Stimulated activated CD8-positive, alpha-beta memory T cell treated with anti-CD3 and anti-CD28 coated beads, Interleukin-4, amount 100 ng/mL, for 24 hours (primary cell): ENCODE data around the gene OR6K6.

ENCODE experiments used
- DNase-seq: peaks from one replicate; pipeline ENCODE4 v3.0.0-alpha.2; 2020; ENCODE audit warnings: low read depth

OR6K6 gene

GRCh38 chr1:158801396-158801795 is 46.9 kb downstream of the OR6K6 start:
- DNase-seq: no peak

DNA sequence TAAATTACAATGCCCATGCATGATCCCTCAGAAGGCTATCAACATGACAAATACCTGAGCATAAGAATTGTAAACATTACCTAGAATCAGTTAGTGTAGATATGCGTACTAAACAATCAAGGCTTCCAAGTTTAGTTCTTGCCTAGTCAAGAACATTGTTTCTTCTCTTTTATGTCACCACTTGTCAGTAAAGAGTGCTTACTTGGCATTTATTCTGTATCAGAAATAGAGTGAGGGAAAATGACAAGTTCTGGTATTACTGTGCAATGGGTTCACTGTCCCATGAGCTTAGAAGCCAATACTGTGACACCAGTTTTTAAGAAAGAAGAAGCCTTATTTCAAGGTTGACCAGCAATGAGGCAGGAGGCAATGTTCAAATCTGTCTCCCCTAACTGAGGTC is 49.2 kb downstream of the OR6K6 start:
- DNase-seq: no peak
